Loucy (cell line): ENCODE measurements around the gene PHTF2.
"Not testable (repeated sequence)": the region's sequence is repeated elsewhere in the genome, so short reads cannot be mapped to it uniquely, and the experiment has no call there.

Source experiments
- H2AFZ ChIP-seq: fragments of 200-600 bp; sonication (generic); 2 replicates; pipeline ENCODE4 v1.6.0; 2016; ENCODE audit warnings: antibody characterized with exemption, mild to moderate bottlenecking, low read length, moderate library complexity
- H3F3A ChIP-seq: fragments of 200-600 bp; 2 replicates; pipeline ENCODE4 v1.6.0; 2016; ENCODE audit warnings: antibody characterized with exemption, low read depth, mild to moderate bottlenecking
- H3K27me3 ChIP-seq: fragments of 200-600 bp; sonication (generic); 2 replicates; pipeline ENCODE4 v1.6.1; 2014; ENCODE audit warnings: low read length, mild to moderate bottlenecking; ENCODE audit not compliant: insufficient read depth, poor library complexity, severe bottlenecking
- H3K36me3 ChIP-seq: fragments of 200-600 bp; sonication (generic); 2 replicates; pipeline ENCODE4 v1.6.1; 2016; ENCODE audit warnings: low read length; ENCODE audit not compliant: insufficient read depth
- H3K4me1 ChIP-seq: fragments of 200-600 bp; sonication (generic); 2 replicates; pipeline ENCODE4 v1.5.1; 2014; ENCODE audit warnings: low read length, mild to moderate bottlenecking; ENCODE audit not compliant: insufficient read depth, poor library complexity, severe bottlenecking
- H3K4me2 ChIP-seq: fragments of 200-600 bp; sonication (generic); 2 replicates; pipeline ENCODE4 v1.6.0; 2014; ENCODE audit warnings: antibody characterized with exemption, low read length, low read depth, mild to moderate bottlenecking; ENCODE audit not compliant: poor library complexity, severe bottlenecking
- H3K4me3 ChIP-seq: fragments of 200-600 bp; sonication (generic); 2 replicates; pipeline ENCODE4 v1.5.1; 2014; ENCODE audit warnings: low read length, mild to moderate bottlenecking, mixed read lengths; ENCODE audit not compliant: poor library complexity, severe bottlenecking
- H3K79me2 ChIP-seq: fragments of 200-600 bp; sonication (generic); 2 replicates; pipeline ENCODE4 v1.6.1; 2014; ENCODE audit warnings: low read length; ENCODE audit not compliant: insufficient read depth
- H3K9ac ChIP-seq: fragments of 200-600 bp; sonication (generic); 2 replicates; pipeline ENCODE4 v1.6.0; 2014; ENCODE audit warnings: mild to moderate bottlenecking, low read depth, low read length, moderate library complexity; ENCODE audit not compliant: poor library complexity, severe bottlenecking
- H3K9me2 ChIP-seq: fragments of 200-600 bp; sonication (generic); replicated peaks from 2 replicates; pipeline ENCODE4 v1.6.1; 2016; ENCODE audit warnings: low read depth, low read length, mixed read lengths
- H3K9me3 ChIP-seq: fragments of 200-600 bp; sonication (generic); 2 replicates; pipeline ENCODE4 v1.6.1; 2014; ENCODE audit warnings: mild to moderate bottlenecking, antibody characterized with exemption, low read length, low read depth; ENCODE audit not compliant: insufficient read depth
- H4K20me1 ChIP-seq: fragments of 200-600 bp; sonication (generic); 2 replicates; pipeline ENCODE4 v1.6.0; 2014; ENCODE audit warnings: antibody characterized with exemption, low read length, mild to moderate bottlenecking; ENCODE audit not compliant: insufficient read depth, poor library complexity, severe bottlenecking
- CTCF ChIP-seq: fragments of 200-600 bp; sonication (generic); conservative IDR thresholded peaks from 2 replicates; pipeline ENCODE4 v1.5.1; 2014; ENCODE audit warnings: mild to moderate bottlenecking, antibody characterized with exemption, low read length
- EZH2phosphoT487 ChIP-seq: fragments of 200-600 bp; IDR thresholded peaks from 2 replicates; pipeline ENCODE4 v1.6.1; 2018; ENCODE audit warnings: antibody characterized with exemption, mild to moderate bottlenecking, moderate library complexity, borderline replicate concordance

Gene PHTF2

DNA sequence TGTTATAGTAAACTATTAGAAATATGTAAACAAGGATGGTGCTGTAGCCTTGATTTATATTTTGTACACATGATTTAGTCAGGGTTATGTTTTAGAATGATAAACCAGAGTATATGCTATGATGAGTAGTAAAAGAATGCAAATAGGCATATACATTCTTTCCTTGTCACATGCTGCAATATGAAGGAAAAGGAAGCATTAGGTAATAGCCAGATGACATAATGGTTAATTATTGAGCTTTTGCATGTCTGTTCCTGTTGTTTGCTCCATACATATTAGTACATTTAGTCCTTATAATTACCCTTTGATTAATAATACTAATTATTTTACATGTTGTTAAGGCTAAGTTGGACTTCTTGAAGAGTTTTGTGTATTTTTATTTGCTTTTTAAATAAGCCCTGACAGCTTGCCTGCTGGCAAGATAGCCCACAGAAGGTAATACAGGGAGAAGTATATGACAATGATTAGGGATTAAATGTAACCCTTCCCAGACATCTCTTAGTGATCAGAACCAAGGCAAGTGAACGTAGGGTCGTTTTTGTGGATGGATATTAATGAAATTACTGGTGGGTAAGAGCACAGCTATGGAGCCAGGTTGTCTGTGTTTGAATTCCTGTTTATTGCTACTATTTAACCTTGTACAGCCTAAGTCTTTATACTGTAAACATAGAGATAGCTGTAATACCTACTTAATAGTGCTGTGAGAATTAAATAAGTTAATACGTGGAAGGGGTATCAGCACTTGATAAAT, 68.4 kb downstream of the PHTF2 start:
- Histone ChIP-seq H3K9ac (no peak overlapping the region), H3F3A (no peaks in the 10 kb centered on the region), H3K4me1 (no peaks in the 10 kb centered on the region), H3K36me3 (no peaks in the 10 kb centered on the region), H3K27me3 (no peaks in the 10 kb centered on the region), H3K4me3 (no peak overlapping the region), H3K9me3 (no peaks in the 10 kb centered on the region), H3K79me2 (peaks cover 37% of the 10 kb centered on the region), H4K20me1 (no peaks in the 10 kb centered on the region), H3K4me2 (no peak overlapping the region), H3K9me2 (no peaks in the 10 kb centered on the region), H2AFZ (no peak overlapping the region)
- TF ChIP-seq CTCF (no peak), EZH2phosphoT487 (no peak)

DNA sequence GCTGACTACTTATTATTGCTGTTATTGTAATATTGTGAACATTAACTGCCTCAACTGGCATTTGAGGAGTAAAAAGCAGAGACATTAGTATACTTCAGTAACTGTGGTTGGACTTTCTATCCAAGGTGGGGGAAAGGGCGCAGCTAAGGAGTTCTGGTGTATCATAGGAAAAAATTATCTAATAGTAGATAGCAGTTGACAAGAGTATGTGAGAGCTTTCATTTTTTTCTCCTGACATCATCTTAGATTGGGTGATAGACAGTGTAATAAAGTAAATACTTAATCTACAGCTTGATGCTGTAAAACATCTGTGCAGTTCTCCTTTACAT, 68.9 kb downstream of the PHTF2 start:
- H3F3A ChIP-seq, result no peaks in the 10 kb centered on the region
- H3K4me1 ChIP-seq, result no peaks in the 10 kb centered on the region
- H4K20me1 ChIP-seq, result no peaks in the 10 kb centered on the region
- TF ChIP-seq CTCF (no peak), EZH2phosphoT487 (no peak)
- H3K9me2 ChIP-seq, result no peaks in the 10 kb centered on the region
- H3K27me3 ChIP-seq, result no peaks in the 10 kb centered on the region
- no peak overlapping the region for H3K9ac ChIP-seq
- H3K4me3 ChIP-seq, result no peak overlapping the region
- H3K36me3 ChIP-seq, result no peaks in the 10 kb centered on the region
- H2AFZ ChIP-seq, result no peak overlapping the region
- peaks cover 35% of the 10 kb centered on the region for H3K79me2 ChIP-seq
- no peak overlapping the region for H3K4me2 ChIP-seq
- H3K9me3 ChIP-seq, result no peaks in the 10 kb centered on the region

- not testable (repeated sequence) for H3K36me3 ChIP-seq, H2AFZ ChIP-seq, H4K20me1 ChIP-seq, H3K9me3 ChIP-seq, H3K4me3 ChIP-seq, H3K27me3 ChIP-seq, H3F3A ChIP-seq, H3K9ac ChIP-seq, H3K4me2 ChIP-seq, H3K9me2 ChIP-seq, H3K4me1 ChIP-seq
- peaks cover 18% of the 10 kb centered on the region; the same call in 1 of the 2 replicates for H3K79me2 ChIP-seq
These were observed 73.7 kb downstream of the PHTF2 start for GRCh38 chr7:77872256-77872655.

DNA sequence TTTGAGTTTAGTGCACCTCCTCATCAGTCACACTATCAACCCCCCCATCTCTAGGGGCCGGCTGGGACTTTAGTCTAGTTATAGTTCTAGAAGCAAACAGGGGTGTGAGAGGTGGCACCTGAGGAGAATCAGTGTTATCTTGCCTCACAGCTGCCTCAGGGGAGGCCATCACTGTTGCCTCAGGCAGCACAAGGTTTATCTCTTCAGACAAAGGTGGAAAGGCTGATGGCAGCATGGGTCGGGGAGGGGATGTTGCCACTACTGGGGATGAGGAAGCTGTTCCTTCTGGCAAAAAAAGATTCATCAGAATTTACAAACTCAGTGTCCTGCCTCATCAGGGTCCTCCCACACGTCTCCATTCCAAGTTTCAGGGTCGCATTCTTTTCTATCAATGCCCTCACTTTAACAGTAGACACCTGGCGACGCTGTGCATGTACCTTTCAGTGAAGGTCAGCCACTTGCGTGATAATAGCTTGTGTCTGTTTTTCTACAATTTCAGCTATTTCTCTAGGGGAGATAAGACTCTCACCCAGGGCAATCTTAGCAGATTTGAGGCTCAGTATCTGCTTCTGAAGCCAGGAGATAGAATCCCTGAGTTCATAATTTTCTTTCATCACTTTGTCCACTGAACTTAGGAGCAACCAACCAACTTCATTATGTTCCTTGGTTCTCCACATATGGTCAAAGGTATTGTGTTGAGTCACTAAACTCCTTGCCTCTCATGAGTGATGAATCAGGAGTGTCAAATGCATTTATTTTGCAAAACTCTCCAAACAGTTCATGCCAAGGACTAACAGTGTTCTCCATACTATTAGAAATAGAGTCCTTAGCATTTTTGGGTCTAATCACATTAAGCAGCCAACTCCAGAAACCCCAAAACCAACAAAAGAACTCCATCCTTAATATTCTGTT, 75.1 kb downstream of the PHTF2 start:
- H3K4me1 ChIP-seq, H3K9me2 ChIP-seq, H3K36me3 ChIP-seq, H2AFZ ChIP-seq, H3K9ac ChIP-seq, H3K9me3 ChIP-seq, H4K20me1 ChIP-seq, H3F3A ChIP-seq, H3K4me3 ChIP-seq, H3K4me2 ChIP-seq, H3K27me3 ChIP-seq: not testable (repeated sequence)
- peaks cover 11% of the 10 kb centered on the region; the same call in 1 of the 2 replicates for H3K79me2 ChIP-seq
